Lung (tissue), 12 donors: ENCODE data around the gene PADI1. TPM values are rescaled to one million over a fixed set of nuclear protein-coding genes. Genes with fewer than 3 reads are reported as not detected.

Experiments
- ATAC-seq: fragments of 200-7000 bp; cut with Tn5 transposase; one replicate; pipeline ENCODE4 v1.9.1; 2020; ENCODE audit warnings: moderate number of reproducible peaks; ENCODE audit not compliant: insufficient read depth, low FRiP score
- DNase-seq, 3 donors: peaks; one replicate each; pipeline ENCODE4 v3.0.0-alpha.2; 2013 to 2017
- H3K27ac ChIP-seq, 2 donors: one replicate each; pipeline ENCODE4 v1.5.1; 2013; ENCODE audit warnings: mild to moderate bottlenecking in 2 of 2, moderate library complexity in 2 of 2, control low read depth in 1 of 2, inconsistent platforms in 1 of 2, low read depth in 1 of 2, low read length in 1 of 2
- H3K27me3 ChIP-seq, 3 donors: one replicate each; pipeline ENCODE4 v1.5.1; 2013; ENCODE audit warnings: low read length in 2 of 3; ENCODE audit not compliant: control insufficient read depth in 3 of 3, insufficient read depth in 3 of 3
- H3K36me3 ChIP-seq, 4 donors: one replicate each; pipeline ENCODE4 v1.5.1; 2013; ENCODE audit warnings: low read length in 4 of 4, mild to moderate bottlenecking in 1 of 4, moderate library complexity in 1 of 4; ENCODE audit not compliant: control insufficient read depth in 4 of 4, insufficient read depth in 4 of 4
- H3K4me1 ChIP-seq, 5 donors: one replicate each; pipeline ENCODE4 v1.5.1; 2013; ENCODE audit warnings: low read length in 5 of 5, mild to moderate bottlenecking in 2 of 5, moderate library complexity in 1 of 5; ENCODE audit not compliant: control insufficient read depth in 5 of 5, insufficient read depth in 5 of 5
- H3K4me3 ChIP-seq: one replicate; pipeline ENCODE4 v1.5.1; 2013; ENCODE audit warnings: mild to moderate bottlenecking, control low read depth, moderate library complexity
- H3K9ac ChIP-seq, 2 donors: one replicate each; pipeline ENCODE4 v1.5.1; 2013; ENCODE audit warnings: low read length in 2 of 2, control low read depth in 1 of 2; ENCODE audit not compliant: insufficient read depth in 1 of 2
- H3K9me3 ChIP-seq, 4 donors: one replicate each; pipeline ENCODE4 v1.5.1; 2013; ENCODE audit warnings: low read length in 3 of 4, mild to moderate bottlenecking in 1 of 4, moderate library complexity in 1 of 4; ENCODE audit not compliant: control insufficient read depth in 4 of 4, insufficient read depth in 3 of 4
- WGBS, 2 donors: extraction: QIAGEN DNeasy Blood & Tissue Kit; methylation state at CpG; one replicate each; pipeline ENCODE4 v1.1.7; 2013; 5-methylcytosine and 5-hydroxymethylcytosine counted together
- polyA plus RNA-seq, 2 donors: library from polyadenylated mRNA; stranded (reverse); fragments of 200-250 nt; gene quantifications; one replicate each; pipeline ENCODE4 v1.2.1, GENCODE V29; 2013
- total RNA-seq, 2 donors: library from RNA; depleted of rRNA in 1 of 2; stranded (reverse); fragments of >200 nt in 1 of 2; gene quantifications; one replicate each; pipeline ENCODE4 v1.2.1, GENCODE V29; 2014 to 2021
- TF ChIP-seq, protein P1 (sequence below): IDR thresholded peaks from 2 replicates; pipeline ENCODE4 v1.5.1; 2012; ENCODE audit warnings: mild to moderate bottlenecking; ENCODE audit errors: control extremely low read depth, extremely low read depth
- donor health status: control.
- donor health status: control.
- donor health status: Bipolar disorder and iron deficiency.
- donor health status: healthy.
- donor health status: DM: yes; HTN: yes; CAD: no.

The PADI1 gene
- total and polyA plus RNA-seq, 4 donors: 0.09 to 0.35 TPM; not detected in 2

DNA sequence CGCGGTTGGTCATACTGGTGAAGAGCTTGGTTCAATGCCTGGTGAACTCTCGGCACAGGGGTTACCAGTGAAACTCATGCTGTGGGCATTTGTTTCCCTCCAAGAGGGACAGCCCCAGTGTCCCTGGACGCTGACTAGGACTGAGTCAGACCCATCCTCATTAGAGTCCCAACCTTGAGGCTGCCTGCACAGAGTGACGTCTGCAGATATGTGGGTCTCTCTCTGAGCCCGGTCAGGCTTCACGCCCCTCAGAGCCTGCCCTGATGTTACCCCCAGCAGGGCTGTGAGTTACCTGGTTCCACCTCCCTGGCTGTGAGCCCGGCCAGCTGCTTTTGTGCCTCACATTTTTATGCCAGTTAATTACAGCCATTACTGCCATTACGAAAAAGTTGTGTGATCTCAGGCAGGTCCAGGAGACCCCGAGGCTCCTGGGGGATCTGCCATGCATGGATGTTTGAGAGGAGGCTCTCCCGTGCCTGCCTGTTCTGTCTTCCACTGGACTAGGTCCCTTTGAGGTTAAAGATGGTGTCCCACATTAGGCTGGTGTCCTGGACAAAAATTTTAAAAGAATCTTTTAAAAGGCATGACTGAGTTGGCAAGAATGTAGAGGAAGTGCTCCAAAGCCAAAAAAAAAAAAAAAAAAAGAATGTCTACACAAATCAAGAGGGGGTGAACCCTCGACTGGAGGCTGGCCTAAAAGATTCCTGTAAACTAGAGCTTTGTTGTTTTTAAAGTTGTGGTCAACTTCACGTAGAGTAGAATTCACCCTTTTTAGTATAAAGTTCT lies 36.6 kb upstream of the PADI1 start:
- H3K9me3 ChIP-seq: no peaks in the 10 kb centered on the region
- WGBS, 2 donors: 61 to 74% methylated on average over 13 of the region's 13 CpGs
- no peaks in the 10 kb centered on the region for H3K36me3 ChIP-seq
- no peak overlapping the region for H3K4me3 ChIP-seq
- peaks cover 0 to 10% (median 0%) of the 10 kb centered on the region in 5 donors for H3K4me1 ChIP-seq
- H3K9ac ChIP-seq: no peak overlapping the region
- ATAC-seq (no peak), DNase-seq (peak in 2 of 3 donors; percentile 6 to 25)
- TF ChIP-seq, protein P1, sequence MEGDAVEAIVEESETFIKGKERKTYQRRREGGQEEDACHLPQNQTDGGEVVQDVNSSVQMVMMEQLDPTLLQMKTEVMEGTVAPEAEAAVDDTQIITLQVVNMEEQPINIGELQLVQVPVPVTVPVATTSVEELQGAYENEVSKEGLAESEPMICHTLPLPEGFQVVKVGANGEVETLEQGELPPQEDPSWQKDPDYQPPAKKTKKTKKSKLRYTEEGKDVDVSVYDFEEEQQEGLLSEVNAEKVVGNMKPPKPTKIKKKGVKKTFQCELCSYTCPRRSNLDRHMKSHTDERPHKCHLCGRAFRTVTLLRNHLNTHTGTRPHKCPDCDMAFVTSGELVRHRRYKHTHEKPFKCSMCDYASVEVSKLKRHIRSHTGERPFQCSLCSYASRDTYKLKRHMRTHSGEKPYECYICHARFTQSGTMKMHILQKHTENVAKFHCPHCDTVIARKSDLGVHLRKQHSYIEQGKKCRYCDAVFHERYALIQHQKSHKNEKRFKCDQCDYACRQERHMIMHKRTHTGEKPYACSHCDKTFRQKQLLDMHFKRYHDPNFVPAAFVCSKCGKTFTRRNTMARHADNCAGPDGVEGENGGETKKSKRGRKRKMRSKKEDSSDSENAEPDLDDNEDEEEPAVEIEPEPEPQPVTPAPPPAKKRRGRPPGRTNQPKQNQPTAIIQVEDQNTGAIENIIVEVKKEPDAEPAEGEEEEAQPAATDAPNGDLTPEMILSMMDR: no peak
- peaks cover 0 to 3% (median 0%) of the 10 kb centered on the region in 3 donors for H3K27me3 ChIP-seq
- H3K27ac ChIP-seq: no peak overlapping the region

DNA sequence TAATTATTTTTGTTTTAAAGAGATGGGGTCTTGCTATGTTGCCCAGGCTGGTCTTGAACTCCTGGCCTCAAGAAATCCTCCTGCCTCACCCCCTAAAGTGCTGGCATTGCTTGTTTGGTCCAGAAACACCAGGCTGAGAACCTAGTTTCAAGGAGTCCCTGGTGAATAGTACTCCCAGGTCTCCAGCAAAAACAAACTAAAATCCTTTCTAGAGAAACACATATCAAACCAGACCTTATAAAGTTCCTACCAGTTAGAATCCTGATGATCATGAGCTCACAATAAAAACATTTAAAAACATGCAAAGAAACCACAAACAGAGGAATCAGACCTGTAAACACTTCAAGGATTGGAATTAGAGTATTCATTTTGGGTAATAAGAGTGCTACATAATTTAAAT lies 34.4 kb upstream of the PADI1 start:
- no peak for ATAC-seq
- TF ChIP-seq, protein P1: no peak
- H3K36me3 ChIP-seq: no peaks in the 10 kb centered on the region
- H3K9me3 ChIP-seq: no peaks in the 10 kb centered on the region
- H3K4me3 ChIP-seq: no peak overlapping the region
- peaks cover 0 to 3% (median 0%) of the 10 kb centered on the region in 3 donors for H3K27me3 ChIP-seq
- H3K4me1 ChIP-seq: peaks cover 0 to 10% (median 0%) of the 10 kb centered on the region in 5 donors
- DNase-seq: no peak
- H3K27ac ChIP-seq: no peak overlapping the region
- no peak overlapping the region for H3K9ac ChIP-seq

DNA sequence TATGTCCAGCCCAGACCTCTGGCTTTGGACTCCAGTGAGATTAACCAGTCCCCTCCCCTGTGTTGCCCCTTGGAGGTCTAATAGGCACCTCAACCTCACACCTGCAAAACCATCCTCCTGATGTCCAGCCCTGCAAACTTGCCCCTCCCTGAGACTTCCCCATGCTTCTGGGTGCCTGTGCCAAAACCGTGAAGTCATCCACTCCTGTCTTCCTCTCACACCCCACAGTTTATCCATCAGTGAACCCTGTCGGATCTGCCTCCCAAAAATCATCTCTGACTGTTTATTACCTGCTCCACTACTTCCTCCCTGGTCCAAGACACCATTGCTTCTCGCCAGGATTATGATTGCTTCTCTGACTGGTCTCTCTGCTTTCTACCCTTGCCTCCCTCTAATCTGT lies 31.7 kb upstream of the PADI1 start:
- ATAC-seq (no peak), DNase-seq (no peak)
- H3K27ac ChIP-seq: no peak overlapping the region
- TF ChIP-seq, protein P1: no peak
- H3K4me3 ChIP-seq: no peak overlapping the region
- no peaks in the 10 kb centered on the region for H3K36me3 ChIP-seq
- 61 to 72% methylated on average over 3 of the region's 3 CpGs for WGBS, 2 donors
- H3K9ac ChIP-seq: no peak overlapping the region
- peaks cover 0 to 7% (median 0%) of the 10 kb centered on the region in 5 donors for H3K4me1 ChIP-seq
- H3K27me3 ChIP-seq: no peaks in the 10 kb centered on the region
- H3K9me3 ChIP-seq: no peaks in the 10 kb centered on the region
